Measurements from ENCODE around the gene OR52I2. TPM values are rescaled to one million over a fixed set of nuclear protein-coding genes. Genes with fewer than 3 reads are reported as not detected.

The OR52I2 gene
- polyA plus RNA-seq, 3 donors: 0.04 TPM; not detected in 2

DNA sequence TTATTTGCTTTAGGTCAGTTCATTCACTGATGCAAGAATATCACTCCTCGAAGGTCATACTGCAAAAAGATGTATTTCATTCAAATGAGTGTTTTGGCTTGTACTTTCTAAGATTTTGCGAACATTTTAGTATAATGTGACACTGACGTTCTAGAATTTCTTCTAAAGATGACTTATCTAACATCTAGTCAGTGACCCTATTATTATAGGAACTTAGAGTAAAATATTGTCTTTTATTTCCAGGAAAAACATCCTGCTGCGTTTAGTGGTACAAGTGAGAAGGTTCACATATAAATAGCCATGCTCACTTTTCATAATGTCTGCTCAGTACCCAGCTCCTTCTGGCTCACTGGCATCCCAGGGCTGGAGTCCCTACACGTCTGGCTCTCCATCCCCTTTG lies 36.7 kb upstream of the OR52I2 start, which contains the start of gene OR52M1:
Gene OR52M1, plus strand, starts transcription at position 301 of the 400 bp plus-strand sequence. Its CDS starts 0 bp downstream, at position 301.
- Histone ChIP-seq H3K79me2 (ENCODE audit: insufficient read depth, low read length) (no peaks in the 10 kb centered on the region), H3K9ac (ENCODE audit: insufficient read depth, low read length, poor library complexity, severe bottlenecking) (no peak within 1 kb of the TSS), H2AFZ (ENCODE audit: insufficient read depth, low read depth, low read length, poor library complexity, severe bottlenecking) (no peak within 1 kb of the TSS), H3K27ac (ENCODE audit: low read depth in 1 of 2, low read length in 2 of 2) (no peak within 1 kb of the TSS), H3K4me1 (ENCODE audit: control insufficient read depth in 1 of 2, insufficient read depth in 2 of 2, low read length in 2 of 2) (no peaks in the 10 kb centered on the region), H4K20me1 (ENCODE audit: insufficient read depth, low read length) (no peaks in the 10 kb centered on the region), H3K4me2 (replicated peaks; ENCODE audit: extremely low read depth, low read length, poor library complexity, severe bottlenecking) (no peak within 1 kb of the TSS), H3K4me3 (replicated peaks in 1 of 3; ENCODE audit: low read depth in 2 of 3, low read length in 3 of 3) (no peak within 1 kb of the TSS), H3K27me3 (ENCODE audit: control insufficient read depth in 2 of 2, insufficient read depth in 2 of 2, low read length in 2 of 2) (peaks cover 6 to 8% of the 10 kb centered on the region in 2 donors), H3K9me3 (replicated peaks in 1 of 2; ENCODE audit: control insufficient read depth in 1 of 2, insufficient read depth in 1 of 2, low read length in 2 of 2) (no peaks in the 10 kb centered on the region), H3K36me3 (replicated peaks in 1 of 2; ENCODE audit: control insufficient read depth in 1 of 2, insufficient read depth in 2 of 2, low read length in 2 of 2) (no peaks in the 10 kb centered on the region)
- Mint-ChIP-seq H3K4me3 (no peak within 1 kb of the TSS), H3K27me3 (ENCODE audit: low read depth in 3 of 3) (peaks cover 1 to 9% (median 3%) of the 10 kb centered on the region in 3 donors), H3K36me3 (no peaks in the 10 kb centered on the region), H3K9me3 (no peaks in the 10 kb centered on the region), H3K4me1 (peaks cover 3% of the 10 kb centered on the region), H3K27ac (no peak within 1 kb of the TSS)
- no CpG with 5 or more reads among the region's 5 CpGs for WGBS (ENCODE audit: insufficient coverage)
- no peak for DNase-seq
- intact Hi-C loops (cut with micrococcal nuclease): no loop called here
- TF ChIP-seq, protein P1, sequence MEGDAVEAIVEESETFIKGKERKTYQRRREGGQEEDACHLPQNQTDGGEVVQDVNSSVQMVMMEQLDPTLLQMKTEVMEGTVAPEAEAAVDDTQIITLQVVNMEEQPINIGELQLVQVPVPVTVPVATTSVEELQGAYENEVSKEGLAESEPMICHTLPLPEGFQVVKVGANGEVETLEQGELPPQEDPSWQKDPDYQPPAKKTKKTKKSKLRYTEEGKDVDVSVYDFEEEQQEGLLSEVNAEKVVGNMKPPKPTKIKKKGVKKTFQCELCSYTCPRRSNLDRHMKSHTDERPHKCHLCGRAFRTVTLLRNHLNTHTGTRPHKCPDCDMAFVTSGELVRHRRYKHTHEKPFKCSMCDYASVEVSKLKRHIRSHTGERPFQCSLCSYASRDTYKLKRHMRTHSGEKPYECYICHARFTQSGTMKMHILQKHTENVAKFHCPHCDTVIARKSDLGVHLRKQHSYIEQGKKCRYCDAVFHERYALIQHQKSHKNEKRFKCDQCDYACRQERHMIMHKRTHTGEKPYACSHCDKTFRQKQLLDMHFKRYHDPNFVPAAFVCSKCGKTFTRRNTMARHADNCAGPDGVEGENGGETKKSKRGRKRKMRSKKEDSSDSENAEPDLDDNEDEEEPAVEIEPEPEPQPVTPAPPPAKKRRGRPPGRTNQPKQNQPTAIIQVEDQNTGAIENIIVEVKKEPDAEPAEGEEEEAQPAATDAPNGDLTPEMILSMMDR (IDR thresholded peaks at IDR 0.05): no peak

DNA sequence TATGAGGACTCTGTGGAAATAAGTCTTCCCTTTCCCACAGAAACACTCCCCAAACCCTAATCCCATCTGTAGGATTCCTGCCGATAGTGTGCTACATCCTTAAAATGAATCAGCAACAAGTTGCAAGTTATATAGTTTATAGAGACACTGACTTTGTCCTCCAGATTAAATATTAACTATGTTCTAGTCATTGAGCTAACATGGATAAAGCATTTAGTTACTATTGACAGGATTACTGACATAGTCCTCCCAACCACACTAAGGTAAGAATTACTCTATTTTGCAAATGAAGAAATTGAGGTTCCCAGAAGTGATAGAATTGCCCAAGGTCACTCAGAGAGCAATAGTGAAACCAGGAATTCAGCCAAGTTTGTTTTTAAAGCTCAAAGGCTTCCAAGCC lies 34.7 kb upstream of the OR52I2 start:
- Mint-ChIP-seq H3K36me3 (no peaks in the 10 kb centered on the region), H3K4me3 (no peak overlapping the region), H3K27me3 (ENCODE audit: low read depth in 3 of 3) (peaks cover 3 to 9% (median 3%) of the 10 kb centered on the region in 3 donors), H3K27ac (no peak overlapping the region), H3K9me3 (peaks cover 0 to 7% (median 1%) of the 10 kb centered on the region in 7 donors), H3K4me1 (peaks cover 3% of the 10 kb centered on the region)
- DNase-seq: no peak
- WGBS (ENCODE audit: insufficient coverage): no CpG with 5 or more reads among the region's 1 CpG
- TF ChIP-seq, protein P1 (IDR thresholded peaks at IDR 0.05): no peak
- Histone ChIP-seq H3K4me2 (replicated peaks; ENCODE audit: extremely low read depth, low read length, poor library complexity, severe bottlenecking) (no peak overlapping the region), H3K36me3 (replicated peaks in 1 of 2; ENCODE audit: control insufficient read depth in 1 of 2, insufficient read depth in 2 of 2, low read length in 2 of 2) (no peaks in the 10 kb centered on the region), H3K4me3 (replicated peaks in 1 of 3; ENCODE audit: low read depth in 2 of 3, low read length in 3 of 3) (no peak overlapping the region), H3K4me1 (ENCODE audit: control insufficient read depth in 1 of 2, insufficient read depth in 2 of 2, low read length in 2 of 2) (no peaks in the 10 kb centered on the region), H3K79me2 (ENCODE audit: insufficient read depth, low read length) (no peaks in the 10 kb centered on the region), H4K20me1 (ENCODE audit: insufficient read depth, low read length) (no peaks in the 10 kb centered on the region), H2AFZ (ENCODE audit: insufficient read depth, low read depth, low read length, poor library complexity, severe bottlenecking) (no peak overlapping the region), H3K27me3 (ENCODE audit: control insufficient read depth in 2 of 2, insufficient read depth in 2 of 2, low read length in 2 of 2) (no peaks in the 10 kb centered on the region), H3K9ac (ENCODE audit: insufficient read depth, low read length, poor library complexity, severe bottlenecking) (no peak overlapping the region), H3K9me3 (replicated peaks in 1 of 2; ENCODE audit: control insufficient read depth in 1 of 2, insufficient read depth in 1 of 2, low read length in 2 of 2) (peaks cover 0 to 4% of the 10 kb centered on the region in 2 donors), H3K27ac (ENCODE audit: low read depth in 1 of 2, low read length in 2 of 2) (no peak overlapping the region)
- intact Hi-C loops (cut with micrococcal nuclease): no loop called here

All from CD14-positive monocyte (primary cell).